C4-2B (cell line): ENCODE measurements around the gene C13orf46.

Source experiments
- ZFX ChIP-seq: fragments of 450-650 bp; IDR thresholded peaks from 2 replicates; pipeline ENCODE4 v1.6.1; 2017
- TF ChIP-seq, protein P1 (sequence below): fragments of 450-650 bp; conservative IDR thresholded peaks from 2 replicates; pipeline ENCODE4 v1.5.1; 2017; ENCODE audit warnings: mild to moderate bottlenecking

DNA sequence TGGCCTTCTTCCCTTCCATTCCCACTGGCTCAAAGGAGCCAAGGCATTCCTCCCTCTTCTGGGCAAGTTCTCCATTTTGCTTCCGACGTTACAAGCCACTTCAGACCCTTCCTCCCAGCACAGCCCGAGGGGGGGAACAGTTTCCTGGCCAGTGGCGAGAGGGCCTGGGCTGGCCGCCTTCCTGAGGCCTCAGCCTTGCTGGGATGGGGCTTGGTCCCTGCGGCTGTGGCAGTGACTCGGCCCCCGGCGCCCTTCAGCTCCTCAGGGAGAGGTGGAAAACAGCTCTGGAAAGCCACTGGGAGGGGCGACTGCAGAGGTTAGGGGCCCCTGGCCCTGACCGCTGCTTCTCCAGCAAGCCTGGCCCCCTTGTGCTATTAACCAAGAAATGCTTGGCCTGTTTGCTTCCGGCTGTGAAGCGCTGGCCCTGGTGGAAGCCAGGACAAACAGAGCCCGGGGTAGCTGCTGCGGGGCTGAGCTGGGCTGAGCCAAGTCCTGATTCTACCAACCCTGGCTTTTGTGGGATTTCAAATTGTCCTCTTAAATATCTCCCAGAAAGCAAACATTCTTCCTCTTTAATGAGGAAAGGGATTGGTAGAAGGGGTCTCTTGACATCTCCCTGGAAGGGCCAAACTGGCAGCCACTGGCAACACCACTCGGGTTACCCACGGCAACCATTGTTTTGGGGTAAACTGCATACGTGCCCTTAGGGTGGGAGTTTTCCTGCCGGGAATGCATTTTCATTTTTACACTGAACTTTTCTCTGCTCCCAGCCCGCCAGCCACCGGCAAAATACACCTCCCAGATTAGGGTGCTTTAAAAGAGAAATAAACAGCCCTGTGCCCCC lies 38.7 kb downstream of the C13orf46 start:
- TF ChIP-seq, protein P1, sequence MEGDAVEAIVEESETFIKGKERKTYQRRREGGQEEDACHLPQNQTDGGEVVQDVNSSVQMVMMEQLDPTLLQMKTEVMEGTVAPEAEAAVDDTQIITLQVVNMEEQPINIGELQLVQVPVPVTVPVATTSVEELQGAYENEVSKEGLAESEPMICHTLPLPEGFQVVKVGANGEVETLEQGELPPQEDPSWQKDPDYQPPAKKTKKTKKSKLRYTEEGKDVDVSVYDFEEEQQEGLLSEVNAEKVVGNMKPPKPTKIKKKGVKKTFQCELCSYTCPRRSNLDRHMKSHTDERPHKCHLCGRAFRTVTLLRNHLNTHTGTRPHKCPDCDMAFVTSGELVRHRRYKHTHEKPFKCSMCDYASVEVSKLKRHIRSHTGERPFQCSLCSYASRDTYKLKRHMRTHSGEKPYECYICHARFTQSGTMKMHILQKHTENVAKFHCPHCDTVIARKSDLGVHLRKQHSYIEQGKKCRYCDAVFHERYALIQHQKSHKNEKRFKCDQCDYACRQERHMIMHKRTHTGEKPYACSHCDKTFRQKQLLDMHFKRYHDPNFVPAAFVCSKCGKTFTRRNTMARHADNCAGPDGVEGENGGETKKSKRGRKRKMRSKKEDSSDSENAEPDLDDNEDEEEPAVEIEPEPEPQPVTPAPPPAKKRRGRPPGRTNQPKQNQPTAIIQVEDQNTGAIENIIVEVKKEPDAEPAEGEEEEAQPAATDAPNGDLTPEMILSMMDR: no peak
- TF ChIP-seq ZFX: no peak
